ENCODE measurements around the gene TRAPPC5. TPM values are rescaled to one million over a fixed set of nuclear protein-coding genes. Genes with fewer than 3 reads are reported as not detected.

Gene TRAPPC5
- total RNA-seq, 3 donors from 2014 or later = 72.5 to 97.0 (median 91.1) TPM

- no peaks in the 10 kb centered on the region for H3K9me3 ChIP-seq
- ATAC-seq (no peak), DNase-seq (no peak)
- H3K4me1 ChIP-seq (ENCODE audit: low read depth) = peaks cover 10% of the 10 kb centered on the region
- intact Hi-C loops (cut with DNase I, micrococcal nuclease) = loop anchor here in 1 of 2 donors (10.0 kb wide), 1 partner anchor 109 kb away; no protein-coding TSS in a partner anchor
- no peak overlapping the region for H3K4me3 ChIP-seq
- TF ChIP-seq CTCF (IDR thresholded peaks at IDR 0.05) = no peak
- H3K36me3 ChIP-seq (ENCODE audit: low read depth) = no peaks in the 10 kb centered on the region
Measured at GRCh38 chr19:7685546-7686445, 5.2 kb downstream of the TRAPPC5 start.

- ATAC-seq = no peak
- no peak overlapping the region for H3K4me3 ChIP-seq
- intact Hi-C loops (cut with DNase I, micrococcal nuclease) = loop anchor here in 1 of 2 donors (10.0 kb wide), 1 partner anchor 108 kb away; no protein-coding TSS in a partner anchor
Measured at GRCh38 chr19:7687177-7687576, 6.5 kb downstream of the TRAPPC5 start.

GRCh38 chr19:7689165-7689564 is 8.5 kb downstream of the TRAPPC5 start:
- peak; percentile 17 for ATAC-seq
- Histone ChIP-seq H3K36me3 (ENCODE audit: low read depth) (no peaks in the 10 kb centered on the region), H3K4me3 (no peak overlapping the region), H3K4me1 (ENCODE audit: low read depth) (no peaks in the 10 kb centered on the region), H3K9me3 (no peaks in the 10 kb centered on the region)
- no peak for DNase-seq
- intact Hi-C loops (cut with DNase I, micrococcal nuclease) = loop anchor here in 1 of 2 donors (10.0 kb wide), 1 partner anchor 106 kb away; no protein-coding TSS in a partner anchor
- TF ChIP-seq CTCF (IDR thresholded peaks at IDR 0.05) = no peak

More at GRCh38 chr19:7687177-7687576, 6.5 kb downstream of the TRAPPC5 start:
- no peak for TF ChIP-seq CTCF (IDR thresholded peaks at IDR 0.05)
- no peaks in the 10 kb centered on the region for H3K9me3 ChIP-seq
- H3K4me1 ChIP-seq (ENCODE audit: low read depth) = peaks cover 1% of the 10 kb centered on the region
- no peaks in the 10 kb centered on the region for H3K36me3 ChIP-seq (ENCODE audit: low read depth)
- no peak for DNase-seq

GRCh38 chr19:7690779-7691258 is 10.2 kb downstream of the TRAPPC5 start:
- DNase-seq = no peak
- TF ChIP-seq CTCF (IDR thresholded peaks at IDR 0.05) = no peak
- ATAC-seq = no peak

GRCh38 chr19:7691497-7691896 is 10.9 kb downstream of the TRAPPC5 start:
- Histone ChIP-seq H3K4me3 (no peak overlapping the region), H3K4me1 (ENCODE audit: low read depth) (no peaks in the 10 kb centered on the region), H3K36me3 (ENCODE audit: low read depth) (no peaks in the 10 kb centered on the region), H3K9me3 (no peaks in the 10 kb centered on the region)
- no peak for TF ChIP-seq CTCF (IDR thresholded peaks at IDR 0.05)
- intact Hi-C loops (cut with DNase I, micrococcal nuclease) = no loop called here
- ATAC-seq (no peak), DNase-seq (no peak)

More at GRCh38 chr19:7690779-7691258, 10.2 kb downstream of the TRAPPC5 start:
- intact Hi-C loops (cut with DNase I, micrococcal nuclease) = no loop called here
- no peak overlapping the region for H3K4me3 ChIP-seq
- no peaks in the 10 kb centered on the region for H3K36me3 ChIP-seq (ENCODE audit: low read depth)
- H3K9me3 ChIP-seq = no peaks in the 10 kb centered on the region
- H3K4me1 ChIP-seq (ENCODE audit: low read depth) = no peaks in the 10 kb centered on the region

Measured in mucosa of descending colon (tissue), 3 donors.